Measurements from ENCODE around the gene ANKRD11. TPM values are rescaled to one million over a fixed set of nuclear protein-coding genes. Genes with fewer than 3 reads are reported as not detected.
"Not testable (repeated sequence)": the region's sequence is repeated elsewhere in the genome, so short reads cannot be mapped to it uniquely, and the experiment has no call there.

ANKRD11 gene
- total RNA-seq, 1 donor from 2014 or later, result 64.2 TPM

DNA sequence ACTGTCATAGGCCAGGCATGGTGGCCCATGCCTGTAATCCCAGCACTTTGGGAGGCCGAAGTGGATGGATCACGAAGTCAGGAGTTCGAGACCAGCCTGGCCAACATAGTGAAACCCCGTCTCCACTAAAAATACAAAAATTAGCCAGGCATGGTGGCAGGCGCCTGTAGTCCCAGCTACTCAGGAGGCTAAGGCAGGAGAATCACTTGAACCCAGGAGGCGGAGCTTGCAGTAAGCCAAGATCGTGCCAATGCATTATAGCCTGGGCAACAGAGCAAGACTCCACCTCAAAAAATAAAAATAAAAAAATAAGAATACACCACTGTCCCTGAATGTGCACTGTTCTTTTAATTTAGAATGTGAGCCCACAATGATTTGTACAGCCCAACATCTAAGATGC lies 61.8 kb downstream of the ANKRD11 start:
- DNase-seq, result not testable (repeated sequence)

DNA sequence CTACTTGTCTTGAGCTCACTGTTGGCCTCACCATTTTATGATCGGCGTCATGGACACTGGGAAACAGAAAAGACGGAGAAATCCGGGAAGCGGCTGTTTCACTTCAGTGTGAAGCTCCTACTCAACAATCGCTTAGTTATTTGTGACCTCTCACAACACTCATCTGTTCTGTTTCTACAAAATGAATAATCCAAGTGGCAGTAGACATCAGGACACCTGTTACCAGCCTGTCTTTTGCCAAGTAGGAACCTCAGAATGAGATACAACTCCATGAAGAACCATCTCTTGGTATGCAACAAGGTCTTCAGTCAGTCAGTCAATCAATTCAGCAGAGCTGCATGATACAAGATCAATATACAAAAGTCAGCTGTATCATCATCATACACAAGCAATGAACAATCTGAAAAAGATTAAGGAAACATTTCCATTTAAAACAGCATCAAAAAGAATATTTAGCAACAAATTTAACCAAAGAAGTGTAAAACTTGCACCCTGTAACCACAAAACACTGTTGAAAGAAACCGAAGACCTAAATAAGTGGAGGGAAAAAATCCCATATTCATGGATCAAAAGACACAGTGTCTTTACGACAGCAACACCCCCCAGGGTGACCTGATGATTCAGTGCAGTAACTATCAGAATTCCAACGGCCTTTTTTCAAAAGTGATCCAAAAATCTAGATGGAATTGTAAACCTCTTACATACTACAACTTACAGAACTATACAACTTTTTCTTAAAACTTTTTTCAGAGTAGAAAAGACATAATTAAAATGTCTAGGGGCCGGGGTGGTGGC lies 63.4 kb downstream of the ANKRD11 start:
- no peak for DNase-seq

DNA sequence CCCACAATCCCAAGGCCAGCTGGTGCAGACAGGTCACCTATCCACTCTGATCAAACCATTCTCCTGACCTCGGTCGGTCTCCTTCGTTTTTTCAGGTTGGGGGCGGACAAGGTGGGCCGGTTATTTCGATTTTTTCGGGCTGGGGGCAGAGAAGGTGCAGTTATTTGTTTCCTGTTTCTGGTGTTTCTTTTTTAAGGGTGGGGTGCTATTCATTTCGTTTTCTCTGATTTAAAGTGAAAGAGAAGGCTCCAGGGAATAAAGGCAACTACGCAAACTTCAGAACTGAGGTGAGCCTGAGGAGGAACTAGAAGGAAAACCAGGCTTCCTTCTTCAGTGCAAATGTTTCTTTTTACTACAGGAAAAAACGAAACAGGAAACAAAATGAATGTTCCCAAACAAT lies 64.8 kb downstream of the ANKRD11 start:
- DNase-seq, result no peak

DNA sequence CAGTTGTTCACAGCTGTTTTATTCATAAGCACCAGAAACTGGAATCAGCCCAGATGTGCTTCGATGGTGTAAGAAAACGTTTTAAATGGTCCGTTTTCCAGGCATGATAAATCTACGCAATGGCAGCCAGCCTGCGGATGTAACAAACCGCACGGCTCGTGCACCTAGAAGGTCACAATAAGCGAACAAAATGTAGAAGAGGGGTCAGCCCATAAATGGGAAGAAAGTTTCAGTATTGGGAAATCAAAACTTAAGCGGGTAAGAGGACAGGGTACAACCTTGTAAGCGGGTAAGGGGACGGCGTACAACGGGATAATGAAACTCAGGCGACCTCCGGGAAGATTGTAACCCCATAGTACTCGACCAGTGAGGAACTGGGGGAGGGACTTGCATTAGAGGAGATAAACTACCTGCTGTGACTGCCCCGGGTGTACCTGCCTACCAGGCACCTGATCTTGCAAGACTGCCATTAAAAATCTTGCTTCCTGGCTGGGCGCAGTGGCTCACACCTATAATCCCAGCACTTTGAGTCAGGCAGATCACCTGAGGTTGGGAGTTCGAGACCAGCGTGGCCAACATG lies 66.6 kb downstream of the ANKRD11 start:
- DNase-seq, result no peak

DNA sequence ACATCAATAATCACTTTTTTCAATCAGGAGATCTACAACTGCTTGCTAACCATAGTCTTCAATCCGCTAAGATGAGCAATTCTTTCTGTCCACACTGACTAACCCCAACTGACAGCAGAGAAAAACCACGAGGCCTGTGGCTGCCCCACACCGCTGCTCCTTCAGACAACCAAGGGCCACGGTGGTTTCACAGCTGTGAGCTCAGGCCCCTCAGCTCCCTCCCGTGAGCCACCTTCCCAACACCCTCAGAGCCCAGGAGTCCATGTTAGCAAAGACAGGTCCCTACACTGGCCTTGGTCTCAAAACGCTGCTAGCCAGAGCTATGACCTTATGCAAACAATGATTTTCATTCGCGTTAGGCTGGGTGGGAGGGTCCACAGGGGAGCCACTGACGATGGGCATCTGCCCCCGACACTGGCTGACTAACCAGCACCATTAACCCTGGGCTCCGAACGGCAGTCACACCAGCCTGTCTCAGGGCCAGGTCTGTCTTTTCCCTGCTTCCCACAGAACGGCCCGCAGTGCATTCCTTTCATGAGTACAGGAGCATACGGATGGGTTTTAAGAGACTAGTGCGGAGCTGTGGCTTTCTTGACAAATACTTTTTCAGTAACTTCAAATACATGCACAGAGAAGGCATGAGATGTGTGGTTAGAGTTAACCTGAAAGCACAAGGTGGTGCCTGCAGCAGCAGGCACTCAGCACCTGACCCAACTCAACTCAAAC lies 67.3 kb downstream of the ANKRD11 start:
- DNase-seq, result no peak

DNA sequence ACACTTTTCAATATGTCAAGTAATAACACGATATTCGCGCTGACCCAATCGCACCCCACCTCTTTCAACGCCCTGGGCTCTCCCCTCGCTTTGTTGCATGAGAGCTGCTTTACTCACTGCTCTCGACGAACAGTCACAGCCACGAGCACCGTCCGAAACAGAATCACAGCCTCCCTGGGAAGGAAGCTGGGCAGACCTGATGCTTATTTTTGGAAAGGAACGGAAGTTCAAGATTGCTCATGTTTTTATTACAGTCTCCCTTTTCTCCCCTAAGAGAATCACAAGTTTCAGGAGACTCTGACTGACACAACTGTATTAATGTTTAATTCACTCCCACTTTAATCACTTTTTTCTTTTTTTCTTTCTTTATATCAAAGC lies 67.8 kb downstream of the ANKRD11 start:
- no peak for DNase-seq

DNA sequence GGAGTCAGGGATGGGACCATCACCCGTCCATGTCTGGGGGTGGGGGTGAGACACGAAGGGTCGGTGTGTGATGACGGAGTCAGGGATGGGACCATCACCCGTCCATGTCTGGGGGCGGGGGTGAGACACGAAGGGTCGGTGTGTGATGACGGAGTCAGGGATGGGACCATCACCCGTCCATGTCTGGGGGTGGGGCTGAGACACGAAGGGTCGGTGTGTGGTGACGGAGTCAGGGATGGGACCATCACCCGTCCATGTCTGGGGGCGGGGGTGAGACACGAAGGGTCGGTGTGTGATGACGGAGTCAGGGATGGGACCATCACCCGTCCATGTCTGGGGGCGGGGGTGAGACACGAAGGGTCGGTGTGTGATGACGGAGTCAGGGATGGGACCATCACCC lies 69.1 kb downstream of the ANKRD11 start:
- DNase-seq, result not testable (repeated sequence)

DNA sequence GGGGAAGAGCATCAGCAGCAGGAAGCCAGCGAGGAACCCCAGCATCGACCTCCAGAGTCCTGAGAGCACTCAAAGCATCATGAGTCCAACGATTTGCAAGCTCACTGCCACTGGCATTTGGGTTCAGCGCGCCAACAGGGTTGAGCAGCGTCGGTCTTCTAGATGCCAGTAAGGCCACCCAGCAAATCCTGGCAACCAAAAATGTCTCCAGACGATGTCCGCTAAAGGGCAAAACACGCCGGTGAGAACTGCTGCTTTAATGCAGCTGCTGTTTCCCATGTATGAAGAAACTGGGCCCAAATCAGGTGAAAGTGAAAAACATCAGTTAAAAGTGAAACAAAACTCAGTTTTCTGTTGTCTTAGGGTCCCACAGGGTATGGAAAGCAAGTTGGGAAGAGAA lies 70.2 kb downstream of the ANKRD11 start:
- DNase-seq, result no peak

DNA sequence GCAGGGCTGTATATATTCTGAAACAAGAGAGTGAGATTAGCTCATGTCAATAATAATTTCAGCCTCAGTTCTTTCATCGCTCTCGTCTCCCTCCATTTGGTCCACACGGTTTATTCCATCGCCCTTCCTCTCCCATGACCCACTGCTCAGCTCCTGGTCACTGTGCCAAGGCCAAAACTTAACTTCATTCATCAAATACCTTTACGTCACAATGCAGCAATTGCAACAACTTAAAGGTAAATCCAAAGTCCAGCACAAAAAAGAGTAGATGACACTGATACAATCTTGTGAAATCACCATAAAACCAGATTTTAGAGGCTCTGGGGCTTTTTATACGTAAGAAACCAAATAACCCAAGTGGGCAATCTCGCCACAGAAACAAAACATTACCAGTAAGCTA lies 72.0 kb downstream of the ANKRD11 start:
- no peak for DNase-seq

DNA sequence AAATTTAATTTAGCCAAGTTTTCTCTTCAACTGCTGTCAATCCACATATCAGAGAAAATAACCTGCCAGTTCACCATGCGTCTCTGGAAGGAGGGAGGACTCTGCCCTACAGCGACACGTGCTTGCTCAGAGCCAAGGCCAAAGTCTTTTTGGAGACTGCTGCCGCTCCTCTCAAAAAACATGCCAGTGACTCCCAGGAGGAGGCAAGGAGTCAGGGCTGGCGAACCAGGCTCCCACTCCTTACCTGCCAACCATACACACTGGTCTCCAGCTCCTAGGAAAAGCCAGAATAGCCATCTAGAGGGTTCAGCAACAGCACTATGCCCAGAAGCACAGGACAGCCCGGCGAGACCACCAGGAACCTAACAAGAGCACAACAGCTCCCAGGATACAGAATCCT lies 73.0 kb downstream of the ANKRD11 start:
- no peak for DNase-seq

DNA sequence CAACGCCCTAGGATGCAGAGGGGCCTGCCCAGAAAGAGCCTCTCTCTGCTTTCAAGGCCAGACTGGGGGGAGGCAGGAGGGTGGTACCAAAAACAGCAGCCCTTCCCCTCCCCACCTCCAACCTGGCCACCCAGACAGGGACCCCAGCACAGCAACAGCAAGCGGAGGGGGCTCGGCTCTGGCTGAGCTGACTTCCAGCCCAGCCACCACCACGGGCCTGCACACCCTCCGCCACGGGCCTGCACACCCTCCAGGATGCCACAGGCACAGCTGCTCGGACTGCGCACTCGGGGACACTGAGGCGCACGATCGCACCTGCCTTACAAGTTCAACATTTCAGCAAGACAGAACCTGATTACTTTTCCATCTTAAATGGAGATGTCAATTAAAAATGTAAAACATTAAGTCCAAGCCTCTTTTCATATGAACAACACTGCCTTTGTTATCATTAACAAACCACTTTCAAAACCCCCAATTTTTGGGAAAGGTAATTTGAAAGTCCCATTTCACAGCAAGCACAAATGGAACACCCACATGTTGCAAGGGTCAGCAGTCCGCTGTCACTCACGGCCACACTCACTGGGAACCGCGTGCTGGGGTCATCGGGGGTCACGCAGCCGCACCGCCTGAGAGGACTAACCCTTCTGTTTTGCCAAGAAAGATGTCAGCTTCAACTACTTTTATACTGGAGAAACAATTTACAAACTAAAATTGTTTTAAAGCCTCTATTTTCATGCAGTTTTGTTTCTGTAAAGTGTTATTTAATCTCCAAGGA lies 76.4 kb downstream of the ANKRD11 start:
- no peak for DNase-seq

DNA sequence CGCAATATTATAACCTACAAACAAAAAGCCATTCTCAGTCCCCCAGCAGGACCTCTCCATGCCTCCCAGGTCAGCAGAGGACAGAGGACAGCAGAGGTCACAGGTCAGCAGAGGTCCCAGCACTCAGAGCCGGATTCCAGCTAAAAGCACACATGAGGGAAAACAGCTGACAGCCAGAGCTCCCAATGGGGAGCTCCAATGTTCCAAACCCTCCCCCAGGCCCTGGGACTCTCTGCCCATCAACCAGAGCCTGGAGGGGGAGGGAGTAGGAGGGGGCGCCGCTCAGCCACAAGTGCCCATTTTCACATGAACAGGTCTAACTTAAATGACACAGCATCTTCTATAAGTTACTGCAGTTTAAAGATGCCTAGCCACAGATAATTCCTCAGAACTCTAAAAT lies 77.5 kb downstream of the ANKRD11 start:
- DNase-seq, result no peak

DNA sequence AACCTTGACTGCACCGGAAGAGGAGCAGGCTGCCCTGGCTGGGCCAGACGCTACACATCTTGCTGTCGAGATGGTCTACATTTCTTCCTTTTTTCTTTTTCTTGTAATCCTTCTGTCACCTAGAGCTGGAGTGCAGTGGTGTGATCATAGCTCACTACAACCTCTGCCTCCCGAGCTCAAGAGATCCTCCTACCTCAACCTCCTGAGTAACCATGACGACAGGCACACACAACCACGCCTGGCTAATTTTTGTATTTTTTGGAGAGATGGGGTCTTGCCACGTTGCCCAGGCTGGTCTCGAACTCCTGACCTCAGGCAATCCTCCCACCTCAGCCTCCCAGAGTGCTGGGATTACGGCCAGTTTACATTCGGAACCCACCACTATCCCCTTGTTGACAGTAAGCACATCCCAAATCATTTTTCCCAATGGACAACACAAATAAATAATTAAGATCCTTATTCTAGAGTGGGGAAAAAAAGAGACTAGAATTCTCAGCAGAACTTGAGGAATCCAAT lies 79.0 kb downstream of the ANKRD11 start:
- no peak for DNase-seq

DNA sequence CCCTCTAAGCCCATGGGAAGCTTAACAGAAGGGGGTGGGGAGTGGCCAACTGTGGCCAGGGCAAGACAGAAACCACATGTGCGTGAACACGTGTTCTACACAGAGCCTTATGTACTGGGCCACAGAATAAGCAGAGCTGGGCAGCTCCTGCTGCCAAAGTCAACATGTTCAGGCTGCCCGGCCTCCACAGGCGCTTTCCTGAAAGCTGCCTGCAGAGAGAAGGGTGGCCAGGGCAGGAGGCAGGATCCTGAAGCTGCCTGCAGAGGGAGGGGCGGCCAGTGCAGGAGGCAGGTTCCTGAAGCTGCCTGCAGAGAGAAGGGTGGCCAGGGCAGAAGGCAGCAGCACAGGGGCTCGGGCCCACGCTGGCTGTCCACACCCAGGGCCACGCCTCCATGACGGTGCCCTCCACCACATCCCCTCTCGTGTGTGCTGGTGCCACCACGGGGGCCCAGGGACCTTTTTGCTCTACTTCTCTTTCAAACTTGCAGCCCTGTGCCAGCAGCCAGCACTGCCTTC lies 79.5 kb downstream of the ANKRD11 start:
- DNase-seq, result peak; percentile 22

DNA sequence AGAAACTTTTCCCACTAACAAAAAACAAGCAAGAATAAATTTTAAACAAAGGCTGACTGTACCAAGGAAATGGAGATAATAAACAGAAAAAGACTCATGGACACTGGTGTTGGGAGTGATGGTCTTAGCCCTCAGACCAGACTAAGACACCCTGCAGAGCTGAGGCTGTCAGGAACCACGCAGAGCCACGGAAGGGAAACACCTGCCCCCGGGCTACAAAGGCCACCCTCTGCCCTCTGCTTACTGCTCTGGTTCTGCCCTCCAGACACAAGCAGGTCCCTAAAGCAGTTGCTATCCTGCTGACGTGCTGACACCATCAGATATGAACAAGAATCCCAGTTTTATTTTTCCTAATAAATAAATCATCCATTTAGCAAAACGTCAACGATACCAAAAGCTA lies 80.0 kb downstream of the ANKRD11 start:
- no peak for DNase-seq

DNA sequence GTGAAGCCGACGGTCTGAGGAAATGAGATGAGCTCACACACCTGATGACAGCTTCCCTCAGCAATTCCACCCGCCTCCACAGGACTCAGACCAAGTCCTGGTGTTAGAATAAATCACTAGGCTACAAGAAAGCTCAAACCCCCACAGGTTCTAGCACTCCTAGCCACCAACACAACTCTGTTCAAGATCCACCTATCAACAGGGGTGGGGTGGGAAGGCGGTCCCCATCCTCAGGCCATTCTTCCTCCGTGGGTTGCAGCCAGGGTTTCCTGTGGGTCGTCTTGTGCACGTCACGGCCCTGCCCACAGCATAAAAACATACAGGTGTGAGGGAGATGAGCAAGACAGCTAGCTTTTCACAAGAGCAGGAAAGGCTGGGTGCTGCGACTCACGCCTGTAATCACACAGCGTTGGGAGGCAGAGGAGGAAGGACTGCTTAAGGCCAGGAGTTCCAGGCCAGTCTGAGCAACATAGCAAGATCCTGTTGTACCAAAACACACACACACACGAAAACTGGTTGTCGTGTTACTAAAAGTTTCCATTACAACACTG lies 81.1 kb downstream of the ANKRD11 start:
- DNase-seq, result no peak

DNA sequence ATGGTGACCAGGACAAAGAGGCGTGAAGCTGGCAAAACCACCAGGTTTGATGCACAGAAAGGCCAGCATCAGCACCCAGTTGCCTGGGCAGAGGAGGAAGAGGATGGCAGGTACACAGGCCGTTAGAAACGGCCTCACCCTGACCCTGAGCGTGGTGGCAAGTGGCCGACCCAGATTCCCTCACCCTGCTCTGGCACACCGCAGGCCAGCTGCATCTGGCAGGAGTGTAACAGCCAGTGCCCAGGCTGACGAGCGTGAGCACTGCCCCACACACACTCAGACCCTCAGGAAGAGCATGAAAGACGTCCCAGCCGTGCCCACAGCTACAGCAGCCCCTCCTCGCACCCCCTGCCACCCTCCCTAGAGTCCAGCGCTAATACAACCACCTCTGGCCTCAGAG lies 82.0 kb downstream of the ANKRD11 start:
- no peak for DNase-seq

DNA sequence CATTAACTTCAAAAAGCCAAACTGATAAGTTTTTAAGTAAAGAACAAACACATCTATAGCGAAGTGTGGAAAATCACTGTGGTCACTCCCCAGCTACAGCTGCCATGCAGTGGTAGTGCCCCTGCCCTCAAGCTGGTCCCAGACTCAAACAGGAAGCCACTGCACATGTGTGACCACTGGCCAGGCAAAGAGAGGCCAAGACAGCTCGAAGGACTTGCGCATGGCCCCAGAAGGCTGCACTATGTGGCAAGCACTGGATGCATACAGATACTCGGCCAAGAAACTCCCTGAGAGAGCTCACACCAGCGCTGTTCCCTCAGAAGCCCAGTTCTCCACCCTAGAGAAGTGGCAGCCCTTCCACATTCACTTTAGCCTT lies 82.4 kb downstream of the ANKRD11 start:
- no peak for DNase-seq

DNA sequence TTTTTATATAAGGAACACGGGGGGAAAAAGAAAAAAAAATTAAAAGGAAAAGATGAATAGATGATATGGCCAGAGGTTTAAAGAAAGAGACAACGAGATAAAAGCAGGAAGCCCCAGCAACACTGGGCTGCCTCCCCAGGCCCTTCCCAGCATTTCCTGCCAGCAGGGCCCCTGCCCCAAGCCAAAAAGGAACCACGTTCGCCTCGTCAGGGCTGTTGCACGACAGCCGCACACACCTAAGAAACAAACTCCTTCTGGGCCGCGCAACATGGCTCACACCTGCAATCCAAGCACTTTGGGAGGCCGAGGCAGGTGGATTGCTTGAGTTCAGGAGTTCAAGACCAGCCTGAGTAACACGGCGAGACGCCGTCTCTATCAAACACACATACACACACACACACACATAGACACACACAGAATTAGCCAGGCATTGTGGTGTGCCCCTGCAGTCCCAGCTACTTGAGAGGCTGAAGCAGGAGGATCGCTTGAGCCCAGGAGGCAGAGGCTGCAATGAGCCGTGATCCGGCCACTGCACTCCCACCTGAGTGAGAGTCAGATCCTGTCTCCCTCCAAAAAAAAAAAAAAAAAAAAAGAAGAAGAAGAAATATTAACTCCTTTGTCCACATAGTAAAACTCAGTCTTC lies 83.0 kb downstream of the ANKRD11 start:
- no peak for DNase-seq

DNA sequence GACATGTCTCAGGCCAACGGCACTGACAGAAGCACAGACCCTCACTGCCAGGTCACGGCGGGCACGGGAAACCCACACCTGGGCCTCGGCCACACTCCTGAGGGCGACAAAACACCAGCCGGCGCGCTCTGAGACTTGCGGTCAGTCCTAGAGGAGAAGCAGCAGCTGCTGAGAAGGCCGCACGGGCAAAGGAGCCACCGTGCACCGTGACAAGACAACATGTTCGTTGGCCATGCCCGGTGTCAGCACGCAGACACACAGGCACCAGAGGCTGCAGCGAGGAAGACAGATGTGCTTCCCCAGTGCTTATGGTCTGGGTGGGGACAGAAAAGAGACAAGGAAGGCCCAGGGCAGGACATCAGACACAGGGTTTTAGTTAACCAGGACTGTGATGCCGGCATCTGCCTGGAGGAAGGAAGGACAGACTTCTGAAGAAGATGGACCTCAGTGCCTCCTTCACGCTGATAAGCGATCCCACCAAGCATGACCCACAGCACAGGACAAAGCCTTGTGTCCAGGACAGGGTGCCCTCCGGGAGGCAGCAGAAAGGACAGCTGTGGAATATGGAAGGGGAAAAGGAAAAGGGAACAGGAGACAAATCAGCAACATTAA lies 84.0 kb downstream of the ANKRD11 start:
- DNase-seq, result no peak

DNA sequence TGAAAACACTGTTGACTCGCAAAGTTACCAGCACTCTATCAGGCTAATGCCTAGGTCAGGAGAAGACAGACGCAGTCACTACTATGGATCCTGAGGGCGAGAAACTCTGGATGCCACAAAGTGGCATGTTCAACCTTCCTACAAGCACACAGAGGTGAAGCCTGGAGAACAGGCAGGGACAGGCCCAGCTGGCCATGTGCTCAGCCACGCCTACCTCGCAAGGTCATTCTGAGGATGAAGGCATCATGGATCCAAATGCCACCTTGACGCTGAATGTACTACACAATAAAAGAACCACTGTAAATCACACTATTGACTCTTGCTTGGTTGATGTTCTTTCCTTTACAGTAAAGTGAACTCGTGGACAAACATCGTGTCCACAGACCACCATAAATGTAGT lies 85.8 kb downstream of the ANKRD11 start:
- no peak for DNase-seq
